ENCODE measurements around the gene CLHC1. TPM values are rescaled to one million over a fixed set of nuclear protein-coding genes. Genes with fewer than 3 reads are reported as not detected.

CLHC1 gene
- total RNA-seq, 4 donors from 2014 or later, result 2.5 to 12.7 (median 5.9) TPM

- H3K4me3 ChIP-seq, result no peak overlapping the region
- 43% methylated on average over 10 of the region's 10 CpGs for WGBS
- no peaks in the 10 kb centered on the region for H3K36me3 ChIP-seq
- peaks cover 80% of the 10 kb centered on the region for H3K4me1 ChIP-seq
- H3K27ac ChIP-seq, result no peak overlapping the region
- no peaks in the 10 kb centered on the region for H3K27me3 ChIP-seq
- DNase-seq (ENCODE audit: low spot score in 2 of 2), result no peak
- TF ChIP-seq POLR2AphosphoS5 (IDR thresholded peaks at IDR 0.05), result no peak
- TF ChIP-seq POLR2A (IDR thresholded peaks at IDR 0.05), result no peak
- no peak for TF ChIP-seq EP300 (IDR thresholded peaks at IDR 0.05)
- TF ChIP-seq CTCF (IDR thresholded peaks at IDR 0.05), result no peak
- H3K9me3 ChIP-seq, result no peaks in the 10 kb centered on the region
Observed at GRCh38 chr2:55161295-55162210, 70.5 kb downstream of the CLHC1 start.

- no peaks in the 10 kb centered on the region for H3K27me3 ChIP-seq
- no peak for TF ChIP-seq POLR2AphosphoS5 (IDR thresholded peaks at IDR 0.05)
- no peak for TF ChIP-seq EP300 (IDR thresholded peaks at IDR 0.05)
- no peak for TF ChIP-seq POLR2A (IDR thresholded peaks at IDR 0.05)
- no peak for TF ChIP-seq CTCF (IDR thresholded peaks at IDR 0.05)
- H3K4me3 ChIP-seq, result no peak overlapping the region
- no peaks in the 10 kb centered on the region for H3K9me3 ChIP-seq
- peaks cover 84% of the 10 kb centered on the region for H3K4me1 ChIP-seq
- H3K36me3 ChIP-seq, result no peaks in the 10 kb centered on the region
- no peak for DNase-seq (ENCODE audit: low spot score in 2 of 2)
- no peak overlapping the region for H3K27ac ChIP-seq
- WGBS, result 92% methylated on average over 2 of the region's 2 CpGs
Observed at GRCh38 chr2:55160422-55160821, 71.7 kb downstream of the CLHC1 start.

GRCh38 chr2:55159752-55160151 is 72.3 kb downstream of the CLHC1 start:
- Histone ChIP-seq H3K9me3 (no peaks in the 10 kb centered on the region), H3K36me3 (no peaks in the 10 kb centered on the region), H3K27me3 (no peaks in the 10 kb centered on the region), H3K4me3 (no peak overlapping the region), H3K27ac (no peak overlapping the region), H3K4me1 (peaks cover 87% of the 10 kb centered on the region)
- no peak for TF ChIP-seq CTCF (IDR thresholded peaks at IDR 0.05)
- no peak for TF ChIP-seq POLR2AphosphoS5 (IDR thresholded peaks at IDR 0.05)
- TF ChIP-seq POLR2A (IDR thresholded peaks at IDR 0.05), result no peak
- TF ChIP-seq EP300 (IDR thresholded peaks at IDR 0.05), result no peak
- 88% methylated on average over 2 of the region's 2 CpGs for WGBS
- DNase-seq (ENCODE audit: low spot score in 2 of 2), result no peak

GRCh38 chr2:55159037-55159651 is 72.9 kb downstream of the CLHC1 start:
- Histone ChIP-seq H3K27me3 (no peaks in the 10 kb centered on the region), H3K36me3 (no peaks in the 10 kb centered on the region), H3K4me3 (no peak overlapping the region), H3K9me3 (no peaks in the 10 kb centered on the region), H3K27ac (peak overlapping the region; percentile 51), H3K4me1 (peaks cover 88% of the 10 kb centered on the region)
- DNase-seq (ENCODE audit: low spot score in 2 of 2), result no peak
- 60% methylated on average over 4 of the region's 4 CpGs for WGBS
- no peak for TF ChIP-seq CTCF (IDR thresholded peaks at IDR 0.05)
- TF ChIP-seq POLR2AphosphoS5 (IDR thresholded peaks at IDR 0.05), result no peak
- no peak for TF ChIP-seq EP300 (IDR thresholded peaks at IDR 0.05)
- TF ChIP-seq POLR2A (IDR thresholded peaks at IDR 0.05), result no peak

Measured in suprapubic skin (tissue), 4 donors.